Dendritic cell treated with granulocyte-macrophage colony-stimulating factor and Interleukin-4, amounts not matched to agents 40 ng/mL and 50 ng/mL, for 4 days (primary cell): Measurements from ENCODE around the gene SRCIN1.

ENCODE experiments used
- H3K27ac Mint-ChIP-seq: one replicate; pipeline ENCODE4 v1.8.0; 2022; ENCODE audit warnings: mild to moderate bottlenecking, mixed read lengths
- H3K27me3 Mint-ChIP-seq: one replicate; pipeline ENCODE4 v1.8.0; 2022; ENCODE audit warnings: mild to moderate bottlenecking, mixed read lengths
- H3K36me3 Mint-ChIP-seq: one replicate; pipeline ENCODE4 v1.8.0; 2022; ENCODE audit warnings: low read depth, mixed read lengths
- H3K4me1 Mint-ChIP-seq: one replicate; pipeline ENCODE4 v1.8.0; 2022; ENCODE audit warnings: low read depth, mixed read lengths
- H3K4me3 Mint-ChIP-seq: one replicate; pipeline ENCODE4 v1.8.0; 2022; ENCODE audit warnings: mild to moderate bottlenecking, moderate library complexity, mixed read lengths
- H3K9me3 Mint-ChIP-seq: one replicate; pipeline ENCODE4 v1.8.0; 2022; ENCODE audit warnings: mixed read lengths
- intact Hi-C: fragments of 100-400 bp; cut with micrococcal nuclease; formaldehyde crosslinking; loops from one replicate; pipeline ENCODE4 v1.15.0; 2022

SRCIN1 gene

DNA sequence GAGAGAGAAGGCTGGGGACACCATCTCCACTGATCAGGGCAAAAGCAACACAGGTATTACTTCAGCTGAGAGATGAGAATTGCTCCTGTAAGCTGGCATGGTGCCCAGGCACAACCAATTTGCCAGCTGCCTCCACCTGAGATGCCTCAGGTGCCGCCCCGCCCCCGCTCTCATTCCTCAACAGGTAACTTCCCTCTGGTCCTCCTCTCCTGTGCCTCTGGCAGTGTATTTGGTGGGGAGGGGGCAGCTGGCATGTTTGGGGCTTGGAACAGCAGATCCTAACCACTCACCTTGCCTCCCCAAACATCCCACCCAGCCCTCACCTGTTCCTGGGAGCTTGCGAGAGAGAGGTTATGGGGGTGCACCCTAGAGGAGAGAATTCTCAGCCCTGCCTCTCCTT lies 2.9 kb upstream of the SRCIN1 start:
- H3K27ac Mint-ChIP-seq: no peak overlapping the region
- peaks cover 96% of the 10 kb centered on the region for H3K27me3 Mint-ChIP-seq
- peaks cover 12% of the 10 kb centered on the region for H3K4me1 Mint-ChIP-seq
- no peaks in the 10 kb centered on the region for H3K9me3 Mint-ChIP-seq
- no peak overlapping the region for H3K4me3 Mint-ChIP-seq
- no peaks in the 10 kb centered on the region for H3K36me3 Mint-ChIP-seq
- intact Hi-C loops: no loop called here

DNA sequence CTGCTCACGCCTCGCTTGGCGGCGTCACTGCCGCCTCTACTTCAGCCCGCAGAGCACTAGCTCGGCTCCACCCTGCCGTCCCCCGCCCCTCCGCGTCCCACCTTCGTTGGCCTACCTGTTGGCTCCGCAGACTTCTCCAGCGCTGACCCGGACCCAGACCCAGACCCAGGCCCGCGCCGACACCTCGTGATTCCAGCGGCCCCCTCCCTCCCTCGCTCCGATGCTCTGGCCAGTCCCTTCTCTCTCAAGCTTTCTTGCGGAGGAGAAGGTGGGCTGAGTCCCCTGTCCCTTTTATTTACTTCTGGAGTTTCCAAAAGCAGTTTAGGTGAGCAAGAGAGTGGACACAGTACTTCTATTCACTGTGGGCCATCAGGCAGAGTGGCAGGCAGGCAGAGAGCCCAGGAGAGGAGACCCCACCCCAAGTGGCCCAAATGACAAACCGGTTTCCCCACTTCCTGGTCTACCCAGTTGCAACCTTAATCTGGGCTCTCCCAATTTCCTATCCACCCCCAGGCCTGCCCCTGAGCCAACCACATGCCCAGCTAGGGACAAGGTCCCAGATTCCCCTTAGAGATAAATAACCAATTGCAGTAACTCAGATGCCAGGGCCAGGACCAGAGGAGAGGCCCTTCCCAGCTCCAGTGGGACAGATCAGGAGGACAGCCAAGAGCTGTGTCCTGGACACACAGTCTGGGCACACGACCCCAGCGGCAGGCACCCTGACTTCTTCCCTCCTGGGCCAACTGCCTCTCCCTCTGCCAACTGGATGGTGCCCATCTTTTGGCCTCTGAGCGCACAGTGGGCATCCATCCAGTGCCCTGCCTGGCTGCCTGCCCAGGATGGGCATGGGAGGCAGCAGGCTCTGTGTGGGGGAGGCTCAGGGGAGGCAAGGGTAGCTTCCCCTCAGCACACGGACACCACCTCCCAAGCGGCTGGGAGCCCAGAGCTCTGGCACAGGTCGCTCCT lies 1.2 kb upstream of the SRCIN1 start:
- Mint-ChIP-seq H3K4me1 (peaks cover 22% of the 10 kb centered on the region), H3K27ac (no peak overlapping the region), H3K4me3 (peak overlapping the region; percentile 66), H3K9me3 (no peaks in the 10 kb centered on the region), H3K36me3 (no peaks in the 10 kb centered on the region), H3K27me3 (peaks cover 98% of the 10 kb centered on the region)
- intact Hi-C loops: no loop called here

DNA sequence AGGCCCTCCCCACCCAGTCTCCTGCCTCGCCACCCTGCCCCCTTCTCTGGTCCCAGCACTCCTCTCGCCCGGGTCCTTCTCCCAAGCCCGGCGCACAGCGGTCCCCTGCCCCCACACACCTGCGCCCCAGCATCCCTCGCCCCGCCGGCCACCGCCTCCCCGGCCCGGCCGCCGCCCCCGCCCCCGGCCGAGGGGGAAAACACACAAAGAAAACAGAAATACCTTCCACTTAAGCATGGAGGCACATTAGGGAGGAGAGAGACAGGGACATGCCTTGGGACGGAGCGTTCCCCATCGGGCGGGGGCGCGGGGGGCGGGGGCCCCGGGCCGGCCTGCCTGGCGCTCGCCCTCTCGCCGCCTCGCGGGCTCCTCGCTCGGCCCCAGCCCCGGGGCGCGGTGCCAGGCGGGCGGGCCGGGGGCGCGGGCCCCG lies 326 bp downstream of the SRCIN1 start:
- no peaks in the 10 kb centered on the region for H3K9me3 Mint-ChIP-seq
- peak overlapping the region; percentile 65 for H3K4me3 Mint-ChIP-seq
- peaks cover 26% of the 10 kb centered on the region for H3K4me1 Mint-ChIP-seq
- H3K36me3 Mint-ChIP-seq: no peaks in the 10 kb centered on the region
- peaks cover 98% of the 10 kb centered on the region for H3K27me3 Mint-ChIP-seq
- no peak overlapping the region for H3K27ac Mint-ChIP-seq
- intact Hi-C loops: no loop called here

DNA sequence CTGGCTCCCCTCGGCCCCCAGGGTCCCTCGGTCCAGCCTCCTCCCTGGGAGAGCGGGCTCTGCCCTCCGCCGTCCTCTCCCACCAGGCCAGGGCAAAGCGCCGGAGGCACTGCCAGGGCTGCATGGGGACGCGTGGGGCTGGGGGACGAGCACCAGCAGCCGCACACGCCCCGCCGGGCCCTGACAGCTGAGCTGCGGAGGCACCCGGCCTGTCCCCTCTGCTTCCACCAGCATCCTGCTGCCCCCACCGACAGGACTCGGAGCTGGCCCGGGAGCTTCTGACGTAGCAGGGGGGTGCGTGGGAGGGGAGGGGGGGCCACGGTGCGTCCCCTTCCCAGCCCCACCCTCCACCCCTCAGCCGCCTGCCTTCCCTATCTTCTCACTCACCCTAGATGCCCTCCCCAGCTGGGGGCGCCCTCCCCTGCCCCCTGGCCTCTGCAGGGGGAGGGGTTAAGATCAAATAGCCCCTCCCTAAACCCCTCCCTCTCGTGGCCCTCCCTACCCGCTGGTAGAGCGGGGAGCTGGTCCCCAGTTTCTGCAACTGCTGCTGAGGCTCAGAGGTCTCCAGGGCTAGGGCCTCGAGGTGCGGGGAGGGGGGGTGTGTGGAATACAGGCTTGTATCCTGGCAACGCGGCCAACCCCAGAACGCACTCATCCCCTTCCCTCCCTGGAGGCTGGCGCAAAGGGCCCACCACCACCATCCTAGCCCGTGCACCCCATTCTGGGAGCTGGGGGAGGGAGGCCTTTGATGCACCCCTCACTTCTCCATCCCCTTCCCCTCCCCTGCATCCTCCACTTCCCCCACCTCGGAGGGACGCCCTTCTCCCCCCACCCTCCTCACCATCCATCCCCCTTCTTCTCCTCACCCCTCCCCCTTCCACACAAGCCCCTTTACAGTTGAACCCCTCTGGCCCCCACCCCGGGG lies 1.0 kb downstream of the SRCIN1 start:
- no peak overlapping the region for H3K27ac Mint-ChIP-seq
- intact Hi-C loops: no loop called here
- H3K9me3 Mint-ChIP-seq: no peaks in the 10 kb centered on the region
- H3K36me3 Mint-ChIP-seq: no peaks in the 10 kb centered on the region
- peaks cover 98% of the 10 kb centered on the region for H3K27me3 Mint-ChIP-seq
- H3K4me1 Mint-ChIP-seq: peaks cover 26% of the 10 kb centered on the region
- peak overlapping the region; percentile 11 for H3K4me3 Mint-ChIP-seq

DNA sequence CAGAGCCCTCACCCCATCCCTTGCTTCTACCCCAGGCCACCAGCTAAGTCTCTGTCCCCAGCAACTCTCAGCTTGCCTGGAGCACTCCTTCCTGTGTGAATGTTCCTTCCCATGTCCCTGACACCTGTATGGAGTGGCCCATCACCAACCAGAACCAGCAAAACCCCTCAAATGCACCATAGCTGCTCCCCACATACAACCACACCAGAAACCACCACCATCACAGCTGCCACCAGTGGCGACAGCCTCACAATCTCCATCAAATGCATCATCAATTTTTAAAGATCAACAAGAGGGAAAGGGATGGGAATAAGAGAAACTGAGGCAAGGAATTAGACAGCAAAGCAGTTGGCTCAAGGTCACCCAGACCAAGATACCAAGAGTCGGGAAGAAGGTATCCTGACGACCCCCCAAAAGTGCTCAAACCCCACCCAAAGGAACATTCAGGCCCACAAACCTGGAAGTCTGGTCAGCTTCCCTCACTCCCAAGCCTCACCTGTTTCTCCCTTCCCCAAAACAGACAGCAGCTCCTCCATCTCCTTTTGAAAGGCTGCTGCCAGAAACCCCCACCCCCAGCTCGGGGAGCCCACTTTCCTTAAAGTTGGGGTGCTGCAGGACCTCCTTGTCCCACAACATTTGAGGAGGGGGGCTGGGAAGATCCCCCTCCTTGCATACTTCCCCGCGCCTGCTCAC lies 1.8 kb downstream of the SRCIN1 start:
- H3K9me3 Mint-ChIP-seq: no peaks in the 10 kb centered on the region
- H3K27me3 Mint-ChIP-seq: peaks cover 98% of the 10 kb centered on the region
- H3K36me3 Mint-ChIP-seq: no peaks in the 10 kb centered on the region
- H3K4me3 Mint-ChIP-seq: no peak overlapping the region
- no peak overlapping the region for H3K27ac Mint-ChIP-seq
- peaks cover 26% of the 10 kb centered on the region for H3K4me1 Mint-ChIP-seq
- intact Hi-C loops: no loop called here

DNA sequence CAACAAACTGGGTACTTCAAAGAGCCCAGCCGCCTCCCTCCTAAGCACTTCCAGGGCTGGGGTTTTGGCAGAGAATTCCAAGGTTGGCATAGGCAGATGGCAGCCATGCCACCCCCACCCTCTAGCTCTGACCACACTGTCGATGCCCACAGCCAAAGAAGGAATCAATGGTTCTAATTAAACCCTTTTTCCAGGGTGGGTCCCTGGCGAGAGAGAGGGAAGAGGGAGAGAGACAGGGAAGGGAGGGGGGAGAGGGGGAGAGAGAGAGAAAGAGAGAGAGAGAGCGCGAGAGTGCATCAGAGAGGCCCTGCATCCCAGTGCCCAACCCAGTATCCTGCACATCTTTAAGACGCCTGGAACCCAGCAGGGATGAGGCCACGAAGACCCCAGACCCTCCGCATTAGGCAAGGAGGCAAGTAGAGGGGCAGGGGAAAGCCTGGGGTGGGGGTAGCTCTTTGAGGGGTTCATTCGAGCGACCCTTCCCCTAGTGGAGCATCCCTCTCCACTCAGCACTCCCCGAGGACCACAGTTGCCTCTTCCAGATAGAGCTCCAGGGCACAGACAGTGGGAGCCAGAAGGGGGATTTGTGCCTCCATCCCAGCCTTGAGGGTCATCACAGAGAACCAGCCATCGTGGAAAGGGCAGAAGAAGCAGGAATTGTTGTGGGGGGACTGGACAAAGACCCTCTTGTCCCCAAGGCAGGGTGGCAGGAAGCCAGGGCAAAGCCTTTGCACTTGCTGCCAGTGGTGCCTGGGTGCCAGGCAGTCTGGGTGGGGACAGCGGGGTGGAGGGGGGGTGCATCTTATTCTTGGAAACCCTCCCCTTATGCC lies 2.6 kb downstream of the SRCIN1 start:
- Mint-ChIP-seq H3K4me1 (peaks cover 26% of the 10 kb centered on the region), H3K27me3 (peaks cover 98% of the 10 kb centered on the region), H3K4me3 (no peak overlapping the region), H3K27ac (no peak overlapping the region), H3K9me3 (no peaks in the 10 kb centered on the region), H3K36me3 (no peaks in the 10 kb centered on the region)
- intact Hi-C loops: no loop called here

DNA sequence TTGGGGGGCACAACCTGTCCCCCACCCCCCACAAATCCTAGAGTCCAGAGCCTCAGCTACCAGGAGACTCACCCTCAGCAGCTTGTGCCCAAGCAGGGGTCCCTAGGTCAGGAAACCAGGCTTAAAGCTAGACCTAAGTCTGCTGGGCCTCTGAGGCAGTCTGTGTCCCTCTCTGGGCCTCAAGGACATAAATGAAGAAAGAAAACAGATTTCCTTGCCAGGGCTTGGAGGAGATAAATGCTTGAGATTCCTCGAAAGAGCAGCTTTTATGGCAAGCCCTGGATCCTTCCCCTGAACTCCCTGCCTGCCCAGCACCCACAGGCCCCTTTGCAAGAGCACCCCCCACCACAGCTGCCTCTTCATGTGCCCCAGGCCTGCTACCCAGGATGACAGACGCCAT lies 3.3 kb downstream of the SRCIN1 start:
- peaks cover 98% of the 10 kb centered on the region for H3K27me3 Mint-ChIP-seq
- H3K36me3 Mint-ChIP-seq: no peaks in the 10 kb centered on the region
- intact Hi-C loops: no loop called here
- peaks cover 26% of the 10 kb centered on the region for H3K4me1 Mint-ChIP-seq
- no peak overlapping the region for H3K4me3 Mint-ChIP-seq
- no peak overlapping the region for H3K27ac Mint-ChIP-seq
- no peaks in the 10 kb centered on the region for H3K9me3 Mint-ChIP-seq

DNA sequence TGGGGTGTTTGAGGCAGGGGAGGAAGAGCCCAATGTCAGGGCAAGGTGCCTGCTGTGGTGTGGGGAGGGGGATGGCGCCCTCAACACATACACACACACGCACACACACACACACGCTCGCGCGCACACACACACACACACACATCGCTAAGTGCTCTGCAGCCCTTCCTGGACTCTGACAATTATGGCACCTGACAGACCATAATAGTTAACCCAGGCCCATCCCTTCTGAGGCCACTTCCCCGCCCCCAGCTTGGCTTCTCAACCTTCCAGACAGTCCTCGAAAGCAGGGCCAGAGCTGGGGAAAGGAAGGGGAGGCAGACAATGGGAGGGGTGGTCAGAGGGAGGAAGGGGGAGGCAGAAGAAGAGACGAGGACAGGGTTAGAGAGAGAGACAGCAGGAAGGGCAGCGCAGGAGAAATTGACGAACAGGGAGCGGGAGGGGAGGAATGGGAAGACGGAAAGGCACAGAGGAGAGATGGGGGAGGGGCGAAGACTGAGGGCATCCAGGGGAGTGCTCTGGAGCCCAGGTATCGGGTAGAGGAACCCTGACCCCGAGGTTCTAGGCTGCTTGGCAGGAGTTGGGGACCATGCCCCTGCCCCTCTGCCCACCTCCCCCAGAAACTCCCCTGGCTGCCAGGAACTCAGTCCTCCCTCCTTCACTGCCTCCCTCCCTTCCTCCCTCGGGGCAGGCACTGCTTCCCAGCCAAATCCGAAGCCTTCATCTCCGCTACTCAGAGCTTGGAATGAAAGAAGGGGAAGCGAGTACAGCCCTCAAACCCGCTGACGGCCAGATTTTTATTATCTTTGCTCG lies 4.0 kb downstream of the SRCIN1 start:
- no peaks in the 10 kb centered on the region for H3K9me3 Mint-ChIP-seq
- peaks cover 98% of the 10 kb centered on the region for H3K27me3 Mint-ChIP-seq
- H3K27ac Mint-ChIP-seq: no peak overlapping the region
- intact Hi-C loops: no loop called here
- H3K4me1 Mint-ChIP-seq: peaks cover 24% of the 10 kb centered on the region
- H3K4me3 Mint-ChIP-seq: no peak overlapping the region
- no peaks in the 10 kb centered on the region for H3K36me3 Mint-ChIP-seq

DNA sequence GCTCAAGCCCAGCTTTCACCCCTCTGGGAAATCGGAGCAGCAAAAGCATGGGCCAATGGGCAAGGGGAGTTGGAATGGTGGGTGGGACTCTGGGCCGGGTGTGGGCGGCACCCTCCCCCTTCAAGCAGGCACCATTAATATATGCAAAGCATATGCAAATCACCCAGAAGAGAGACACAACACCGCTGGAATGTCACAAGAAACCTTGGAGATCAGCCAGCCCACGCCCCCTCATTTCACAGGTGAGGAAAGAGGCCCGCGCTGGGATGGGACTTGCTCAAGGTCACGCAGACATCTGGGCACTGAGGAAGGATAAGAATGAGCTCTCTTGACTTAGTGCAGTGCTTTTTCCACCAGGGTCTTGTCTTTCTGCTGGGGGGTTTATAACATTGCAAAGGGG lies 4.8 kb downstream of the SRCIN1 start:
- H3K4me3 Mint-ChIP-seq: no peak overlapping the region
- H3K27me3 Mint-ChIP-seq: peaks cover 98% of the 10 kb centered on the region
- intact Hi-C loops: no loop called here
- peaks cover 23% of the 10 kb centered on the region for H3K4me1 Mint-ChIP-seq
- H3K36me3 Mint-ChIP-seq: no peaks in the 10 kb centered on the region
- no peaks in the 10 kb centered on the region for H3K9me3 Mint-ChIP-seq
- no peak overlapping the region for H3K27ac Mint-ChIP-seq

DNA sequence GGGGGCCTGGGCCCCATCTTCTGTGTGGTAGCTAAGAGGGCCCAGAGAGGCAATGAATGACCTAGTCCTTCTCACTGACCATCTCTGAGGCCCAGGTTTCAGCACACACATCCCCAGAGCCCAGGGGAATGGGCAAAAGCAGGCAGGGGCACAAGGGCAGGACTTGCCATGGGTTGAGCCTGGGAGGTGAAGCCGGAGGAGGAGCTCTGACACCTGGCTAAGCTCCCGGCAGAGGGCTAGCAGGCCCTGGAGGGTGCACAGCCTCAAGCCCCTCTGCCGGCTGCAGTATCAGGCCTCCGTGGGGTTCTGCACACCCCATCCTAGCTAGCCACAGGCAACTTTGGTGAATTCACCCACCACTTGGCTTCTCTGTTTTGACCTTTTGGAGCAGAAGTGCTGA lies 5.3 kb downstream of the SRCIN1 start:
- H3K27ac Mint-ChIP-seq: no peak overlapping the region
- H3K9me3 Mint-ChIP-seq: no peaks in the 10 kb centered on the region
- H3K36me3 Mint-ChIP-seq: no peaks in the 10 kb centered on the region
- H3K4me1 Mint-ChIP-seq: peaks cover 23% of the 10 kb centered on the region
- H3K4me3 Mint-ChIP-seq: no peak overlapping the region
- intact Hi-C loops: no loop called here
- peaks cover 100% of the 10 kb centered on the region for H3K27me3 Mint-ChIP-seq

DNA sequence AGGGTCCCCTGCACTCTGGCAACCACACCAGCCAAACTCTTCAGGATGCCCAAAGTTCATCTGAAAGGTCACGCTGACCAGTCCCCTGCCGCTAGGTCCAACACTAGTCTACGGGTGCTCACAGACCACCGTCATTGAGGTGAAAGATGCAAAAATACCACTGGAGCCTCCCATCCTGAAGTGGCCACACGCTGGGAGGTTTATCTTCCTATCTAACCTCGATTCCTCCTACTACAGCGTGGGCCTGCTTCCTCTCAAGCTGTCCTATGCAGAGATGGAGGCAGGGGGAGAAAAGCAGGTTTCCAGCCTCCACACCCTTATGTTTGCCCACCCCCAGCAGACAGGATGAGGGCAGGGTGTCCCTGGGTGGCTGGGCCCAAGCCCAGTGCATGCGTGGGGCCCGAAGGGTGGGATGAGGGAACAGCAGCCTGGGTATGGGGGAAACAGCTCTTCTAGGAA lies 6.3 kb downstream of the SRCIN1 start:
- H3K27me3 Mint-ChIP-seq: peaks cover 100% of the 10 kb centered on the region
- peaks cover 19% of the 10 kb centered on the region for H3K4me1 Mint-ChIP-seq
- no peak overlapping the region for H3K27ac Mint-ChIP-seq
- intact Hi-C loops: loop anchor here (5.0 to 10.0 kb wide), 2 partner anchors 42 to 55 kb away; no protein-coding TSS in a partner anchor
- no peaks in the 10 kb centered on the region for H3K9me3 Mint-ChIP-seq
- no peaks in the 10 kb centered on the region for H3K36me3 Mint-ChIP-seq
- no peak overlapping the region for H3K4me3 Mint-ChIP-seq

DNA sequence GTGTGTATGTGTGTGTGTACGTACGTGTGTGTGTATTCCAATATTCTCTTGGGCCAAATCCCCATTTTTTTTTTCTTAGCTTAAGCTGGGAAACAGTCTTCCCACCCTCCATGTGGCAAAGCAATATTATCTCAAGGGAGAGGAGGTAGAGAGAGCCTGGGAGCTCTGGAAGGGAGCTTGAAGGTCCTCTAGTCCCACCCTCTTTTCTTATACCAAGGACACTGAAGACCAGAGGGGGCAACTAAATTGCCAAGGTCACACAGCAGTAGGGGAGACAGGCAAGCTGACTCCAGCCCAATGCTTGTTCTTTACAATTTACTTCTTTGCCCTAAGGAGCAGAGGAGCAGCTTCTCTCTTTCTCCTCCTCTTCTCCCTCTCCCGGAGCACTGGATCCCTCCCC lies 6.8 kb downstream of the SRCIN1 start:
- intact Hi-C loops: loop anchor here (5.0 to 10.0 kb wide), 2 partner anchors 42 to 56 kb away; no protein-coding TSS in a partner anchor
- H3K9me3 Mint-ChIP-seq: no peaks in the 10 kb centered on the region
- H3K4me3 Mint-ChIP-seq: no peak overlapping the region
- peaks cover 100% of the 10 kb centered on the region for H3K27me3 Mint-ChIP-seq
- H3K36me3 Mint-ChIP-seq: no peaks in the 10 kb centered on the region
- no peak overlapping the region for H3K27ac Mint-ChIP-seq
- peaks cover 19% of the 10 kb centered on the region for H3K4me1 Mint-ChIP-seq
